Colonic mucosa (tissue), 4 donors: ENCODE results near the gene MFN2. TPM values are rescaled to one million over a fixed set of nuclear protein-coding genes. Genes with fewer than 3 reads are reported as not detected.

Source experiments
- DNase-seq: peaks from one replicate; pipeline ENCODE4 v3.0.0-alpha.2; 2020
- H3K27ac ChIP-seq: fragments of 200-600 bp; one replicate; pipeline ENCODE4 v1.8.0; 2021
- H3K27me3 ChIP-seq: fragments of 200-600 bp; one replicate; pipeline ENCODE4 v1.8.0; 2021
- H3K36me3 ChIP-seq: fragments of 200-600 bp; one replicate; pipeline ENCODE4 v1.8.0; 2021
- H3K4me1 ChIP-seq: fragments of 200-600 bp; one replicate; pipeline ENCODE4 v1.8.0; 2021; ENCODE audit warnings: mild to moderate bottlenecking
- H3K4me3 ChIP-seq: fragments of 200-600 bp; one replicate; pipeline ENCODE4 v1.8.0; 2021
- H3K9ac ChIP-seq, 2 donors: one replicate each; pipeline ENCODE4 v1.7.0; 2013; ENCODE audit warnings: control low read depth in 2 of 2, low read depth in 2 of 2, low read length in 2 of 2
- H3K9me3 ChIP-seq: fragments of 200-600 bp; one replicate; pipeline ENCODE4 v1.8.0; 2021
- CTCF ChIP-seq: fragments of 200-600 bp; IDR thresholded peaks from one replicate; pipeline ENCODE4 v1.8.0; 2022; ENCODE audit warnings: antibody characterized with exemption, mild to moderate bottlenecking
- intact Hi-C: fragments of 100-400 bp; cut with DNase I; formaldehyde crosslinking; loops from one replicate; pipeline ENCODE4 v1.14.1; 2022
- total RNA-seq, 2 donors: library from RNA; stranded (reverse); fragmentation: NEBNext Ultra II Directional in 1 of 2; extraction: Animal tissue kit (Norgen Biotek cat#: 25700) in 1 of 2; gene quantifications; one replicate each; pipeline ENCODE4 v1.2.1, GENCODE V29; 2021
- donor health status: healthy.
- donor health status: DM: no; HTN: no; CAD: no.
- donor health status: DM: no; HTN: no; CAD: no.

The MFN2 gene
- total RNA-seq, 2 donors from 2014 or later = 102 to 110 TPM

- H3K27ac ChIP-seq = no peak overlapping the region
- intact Hi-C loops = no loop called here
- no peaks in the 10 kb centered on the region for H3K27me3 ChIP-seq
- no peak overlapping the region for H3K4me3 ChIP-seq
- no peaks in the 10 kb centered on the region for H3K9me3 ChIP-seq
- H3K9ac ChIP-seq = no peak overlapping the region
- DNase-seq = no peak
- peaks cover 28% of the 10 kb centered on the region for H3K36me3 ChIP-seq
- peak; percentile 22 for TF ChIP-seq CTCF
- no peaks in the 10 kb centered on the region for H3K4me1 ChIP-seq
Observed at GRCh38 chr1:12001249-12001917, 21.1 kb downstream of the MFN2 start.

GRCh38 chr1:12001996-12002493 is 21.8 kb downstream of the MFN2 start:
- DNase-seq = no peak
- no peaks in the 10 kb centered on the region for H3K9me3 ChIP-seq
- H3K4me1 ChIP-seq = no peaks in the 10 kb centered on the region
- H3K27ac ChIP-seq = no peak overlapping the region
- no peaks in the 10 kb centered on the region for H3K27me3 ChIP-seq
- intact Hi-C loops = no loop called here
- no peak overlapping the region for H3K9ac ChIP-seq
- no peak overlapping the region for H3K4me3 ChIP-seq
- H3K36me3 ChIP-seq = peaks cover 32% of the 10 kb centered on the region
- no peak for TF ChIP-seq CTCF

GRCh38 chr1:12003762-12004161 is 23.5 kb downstream of the MFN2 start:
- Histone ChIP-seq H3K27ac (no peak overlapping the region), H3K4me1 (no peaks in the 10 kb centered on the region), H3K9ac (no peak overlapping the region), H3K36me3 (peaks cover 38% of the 10 kb centered on the region), H3K27me3 (no peaks in the 10 kb centered on the region), H3K4me3 (no peak overlapping the region), H3K9me3 (no peaks in the 10 kb centered on the region)
- intact Hi-C loops = no loop called here
- no peak for DNase-seq
- no peak for TF ChIP-seq CTCF

GRCh38 chr1:12005488-12006166 is 25.4 kb downstream of the MFN2 start:
- no peaks in the 10 kb centered on the region for H3K4me1 ChIP-seq
- H3K36me3 ChIP-seq = peaks cover 50% of the 10 kb centered on the region
- intact Hi-C loops = no loop called here
- no peak overlapping the region for H3K4me3 ChIP-seq
- H3K9me3 ChIP-seq = no peaks in the 10 kb centered on the region
- H3K27me3 ChIP-seq = no peaks in the 10 kb centered on the region
- H3K27ac ChIP-seq = no peak overlapping the region
- no peak for DNase-seq
- no peak overlapping the region for H3K9ac ChIP-seq
- no peak for TF ChIP-seq CTCF

GRCh38 chr1:12006167-12006921 is 26.1 kb downstream of the MFN2 start:
- H3K9ac ChIP-seq = no peak overlapping the region
- H3K9me3 ChIP-seq = no peaks in the 10 kb centered on the region
- no peak for DNase-seq
- TF ChIP-seq CTCF = no peak
- no peaks in the 10 kb centered on the region for H3K4me1 ChIP-seq
- no peak overlapping the region for H3K27ac ChIP-seq
- peaks cover 57% of the 10 kb centered on the region for H3K36me3 ChIP-seq
- no peak overlapping the region for H3K4me3 ChIP-seq
- intact Hi-C loops = no loop called here
- no peaks in the 10 kb centered on the region for H3K27me3 ChIP-seq
